K562 (cell line): Measurements from ENCODE around the gene ZBTB16. TPM values are rescaled to one million over a fixed set of nuclear protein-coding genes. Genes with fewer than 3 reads are reported as not detected.

ENCODE experiments used
- ATAC-seq: fragments of 200-7000 bp; cut with Tn5 transposase; 3 replicates; pipeline ENCODE4 v1.9.1; 2020; ENCODE audit warnings: moderate library complexity
- BruUV-seq: library from RNA; stranded (reverse); fragments of 400-500 nt; replicated peaks from 2 replicates; lab custom pipeline; 2021; lab: Mats Ljungman, UMichigan
- CTCF ChIA-PET: fragments of 300-600 bp; formaldehyde crosslinking; extraction: SDS; loops from one replicate; lab custom pipeline; 2021; ENCODE audit warnings: low intra/inter-chr PET ratio; lab: Yijun Ruan, JAX
- POLR2A ChIA-PET: fragments of 300-600, 350-650 bp; sonication (Branson Sonifier 250); formaldehyde crosslinking; extraction: SDS; loops from one replicate; lab custom pipeline; 2021; ENCODE audit warnings: antibody characterized with exemption, inconsistent platforms; lab: Yijun Ruan, JAX
- DNase-seq, 4 experiments: peaks; one replicate each; pipeline versions ENCODE4 v3.0.0 to v3.0.0-alpha.2; 2011 to 2018; ENCODE audit warnings: low spot score in 3 of 4, mixed read lengths in 3 of 4; ENCODE audit errors: extremely low read depth in 1 of 4
- FAIRE-seq: peaks from 2 replicates; lab custom pipeline; 2011; peaks lifted over from hg19 to GRCh38; lab: Jason Lieb, UNC
- H2AFZ ChIP-seq: 2 replicates; pipeline ENCODE4 v1.6.0; 2011; ENCODE audit warnings: low read depth, low read length, control low read depth, inconsistent platforms
- H3K27ac ChIP-seq: fragments of 200-600 bp; 3 replicates; pipeline ENCODE4 v1.8.0; 2011; ENCODE audit warnings: low read depth, mild to moderate bottlenecking, control low read depth, inconsistent platforms, low read length, moderate library complexity, mixed read lengths; ENCODE audit errors: extremely low read depth
- H3K27me3 ChIP-seq, 2 experiments: fragments of 300-600 bp in 1 of 2; 2 replicates in 1 of 2; 3 replicates in 1 of 2; pipeline versions ENCODE4 v1.6.0 to v1.8.0; 2011; ENCODE audit warnings: inconsistent platforms in 2 of 2, low read length in 2 of 2, mild to moderate bottlenecking in 1 of 2, mixed read lengths in 1 of 2, moderate library complexity in 1 of 2; ENCODE audit not compliant: control insufficient read depth in 2 of 2, insufficient read depth in 2 of 2
- H3K36me3 ChIP-seq: fragments of 300-600 bp; 3 replicates; pipeline ENCODE4 v1.8.0; 2011; ENCODE audit warnings: mild to moderate bottlenecking, low read length, inconsistent platforms; ENCODE audit not compliant: control insufficient read depth, insufficient read depth
- H3K4me1 ChIP-seq, 2 experiments: fragments of 200-600 bp in 1 of 2; replicated peaks in 1 of 2; 2 replicates in 1 of 2; 3 replicates in 1 of 2; pipeline versions ENCODE4 v1.5.1 to v1.8.0; 2011; ENCODE audit warnings: inconsistent platforms in 2 of 2, low read length in 2 of 2, mild to moderate bottlenecking in 1 of 2, mixed read lengths in 1 of 2, moderate library complexity in 1 of 2; ENCODE audit not compliant: control insufficient read depth in 2 of 2, insufficient read depth in 2 of 2
- H3K4me2 ChIP-seq: 2 replicates; pipeline ENCODE4 v1.6.1; 2011; ENCODE audit warnings: low read length, control low read depth, inconsistent platforms, mixed read lengths; ENCODE audit not compliant: insufficient read depth
- H3K4me3 ChIP-seq: fragments of 200-600 bp; sonication (generic), shearing (Covaris generic); 2 replicates; pipeline ENCODE4 v1.5.1; 2016; ENCODE audit warnings: control low read depth, inconsistent platforms
- H3K79me2 ChIP-seq: fragments of 200-600 bp; 3 replicates; pipeline ENCODE4 v1.8.0; 2011; ENCODE audit warnings: low read length, inconsistent platforms; ENCODE audit not compliant: control insufficient read depth, insufficient read depth
- H3K9ac ChIP-seq, 2 experiments: 2 replicates each; pipeline versions ENCODE4 v1.6.0 to v1.6.1; 2011; ENCODE audit warnings: low read depth in 2 of 2, low read length in 2 of 2, control low read depth in 1 of 2, inconsistent platforms in 1 of 2, mild to moderate bottlenecking in 1 of 2, mixed read lengths in 1 of 2; ENCODE audit not compliant: insufficient read depth in 1 of 2
- H3K9me1 ChIP-seq: one replicate; pipeline ENCODE4 v1.6.0; 2011; ENCODE audit warnings: inconsistent platforms, mild to moderate bottlenecking, low read length, moderate library complexity; ENCODE audit not compliant: control insufficient read depth, insufficient read depth
- H3K9me3 ChIP-seq: replicated peaks from 2 replicates; pipeline ENCODE4 v1.5.1; 2011; ENCODE audit warnings: low read depth, low read length, inconsistent platforms; ENCODE audit not compliant: control insufficient read depth, insufficient read depth
- H4K20me1 ChIP-seq: replicated peaks from 2 replicates; pipeline ENCODE4 v1.6.1; 2011; ENCODE audit warnings: low read length, inconsistent platforms, mixed read lengths; ENCODE audit not compliant: control insufficient read depth, insufficient read depth
- CXXC5 ChIP-seq: fragments of 250-450 bp; sonication (Bioruptor Pico); IDR thresholded peaks from 2 replicates; pipeline ENCODE4 v1.8.0; 2022; ENCODE audit warnings: inconsistent platforms, mild to moderate bottlenecking, moderate library complexity
- FOS ChIP-seq: IDR thresholded peaks from 3 replicates; pipeline ENCODE4 v1.6.1; 2011; ENCODE audit not compliant: insufficient read length; ENCODE audit errors: extremely low read depth
- GTF2A2 ChIP-seq: IDR thresholded peaks from 2 replicates; pipeline ENCODE4 v1.6.1; 2016; ENCODE audit warnings: mild to moderate bottlenecking, missing genetic modification characterization, missing compliant biosample characterization
- ILF3 ChIP-seq: fragments of 450-650 bp; IDR thresholded peaks from 2 replicates; pipeline ENCODE4 v1.6.1; 2018; ENCODE audit warnings: antibody characterized with exemption, mild to moderate bottlenecking, moderate library complexity, borderline replicate concordance
- KDM4B ChIP-seq, 2 experiments: fragments of 450-650 bp in 1 of 2; sonication (generic) in 1 of 2; IDR thresholded peaks; 2 replicates each; pipeline ENCODE4 v1.6.1; 2016 to 2017; ENCODE audit warnings: borderline replicate concordance in 2 of 2, antibody characterized with exemption in 1 of 2, low read depth in 1 of 2, mild to moderate bottlenecking in 1 of 2
- PHB ChIP-seq: fragments of 250-450 bp; sonication (Bioruptor Pico); IDR thresholded peaks from 2 replicates; pipeline ENCODE4 v1.5.0; 2021
- PURB ChIP-seq: sonication (generic); formaldehyde crosslinking; IDR thresholded peaks from 2 replicates; pipeline ENCODE4 v1.9.0; 2021; ENCODE audit warnings: low read depth, mild to moderate bottlenecking, missing genetic modification reagents
- SMAD4 ChIP-seq: fragments of 250-450 bp; sonication (Bioruptor Pico); conservative IDR thresholded peaks from 2 replicates; pipeline ENCODE4 v1.8.0; 2021; ENCODE audit warnings: inconsistent platforms, mild to moderate bottlenecking, moderate library complexity
- SMARCC2 ChIP-seq: fragments of 450-650 bp; IDR thresholded peaks from 2 replicates; pipeline ENCODE4 v1.6.1; 2017; ENCODE audit warnings: antibody characterized with exemption, moderate library complexity, mild to moderate bottlenecking, low read depth
- TAF1 ChIP-seq: IDR thresholded peaks from 2 replicates; pipeline ENCODE4 v1.6.1; 2011; ENCODE audit warnings: mild to moderate bottlenecking, low read length, moderate library complexity; ENCODE audit not compliant: insufficient read depth, control insufficient read depth, severe bottlenecking; ENCODE audit errors: extremely low read depth
- TRIM28 ChIP-seq: fragments of 450-650 bp; IDR thresholded peaks from 2 replicates; pipeline ENCODE4 v1.6.1; 2017
- ZKSCAN8 ChIP-seq: fragments of 200-800 bp; sonication (Bioruptor generic); IDR thresholded peaks from 2 replicates; pipeline ENCODE4 v1.6.1; 2016; ENCODE audit warnings: missing genetic modification characterization, missing compliant biosample characterization
- ZNF282 ChIP-seq: sonication (generic); formaldehyde crosslinking; IDR thresholded peaks from 2 replicates; pipeline ENCODE4 v1.8.1; 2023; ENCODE audit warnings: missing genetic modification reagents
- ZNF444 ChIP-seq: fragments of 250-450 bp; sonication (Bioruptor Pico); IDR thresholded peaks from 2 replicates; pipeline ENCODE4 v1.4.0; 2020; ENCODE audit warnings: mild to moderate bottlenecking, moderate library complexity
- ZNF778 ChIP-seq: fragments of 450-650 bp; formaldehyde crosslinking; IDR thresholded peaks from 2 replicates; pipeline ENCODE4 v1.4.0; 2020; ENCODE audit warnings: mild to moderate bottlenecking, moderate library complexity
- ZNF785 ChIP-seq: fragments of 250-450 bp; sonication (Bioruptor Pico); IDR thresholded peaks from 2 replicates; pipeline ENCODE4 v1.4.0; 2020; ENCODE audit warnings: mild to moderate bottlenecking
- WGBS: fragments of 100-300 bp; shearing (Covaris generic); methylation state at CpG from one replicate; pipeline ENCODE4 v1.1.6; 2016; ENCODE audit warnings: low coverage, mixed read lengths; ENCODE audit not compliant: insufficient coverage; ENCODE audit errors: missing lambda C conversion rate; 5-methylcytosine and 5-hydroxymethylcytosine counted together
- in situ Hi-C: fragments of 300-500 bp; cut with MboI; formaldehyde crosslinking; loops from 4 replicates; pipeline ENCODE4 v1.15.0; 2018; ENCODE audit warnings: inconsistent platforms, mixed read lengths
- intact Hi-C: fragments of 100-400 bp; cut with micrococcal nuclease; formaldehyde crosslinking; loops from 2 replicates; pipeline ENCODE4 v1.14.2; 2022
- polyA plus RNA-seq, 8 experiments: library from polyadenylated mRNA; depleted of rRNA in 4 of 8; stranded (reverse) in 5 of 8; unstranded in 3 of 8; fragments of >200 nt; fragmentation: Nextera tagmentation in 2 of 8; fragmentation: Illumina TruSeq in 1 of 8; extraction: Ambion mirVana in 2 of 8; extraction: Trizol in 1 of 8; gene quantifications; 2 replicates each; pipeline versions ENCODE4 v1.2.1 to v1.2.3, GENCODE V29; 2011 to 2014; ENCODE audit warnings: inconsistent platforms in 1 of 8, missing spikeins in 1 of 8
- total RNA-seq, 7 experiments: library from RNA; depleted of rRNA in 6 of 7; stranded (reverse); fragments of >200 nt in 6 of 7; fragmentation: Illumina TruSeq in 2 of 7; extraction: Trizol in 2 of 7; gene quantifications; 2 replicates each; pipeline versions ENCODE4 v1.2.1 to v1.2.3, GENCODE V29; 2011 to 2021; ENCODE audit warnings: low replicate concordance in 1 of 7

The ZBTB16 gene
- total and polyA plus RNA-seq, 9 of the 15 experiments (the other 6 are each of a cell fraction or from before 2014, with no cell fraction given), result 0.06 to 0.40 (median 0.24) TPM; not detected in 4

DNA sequence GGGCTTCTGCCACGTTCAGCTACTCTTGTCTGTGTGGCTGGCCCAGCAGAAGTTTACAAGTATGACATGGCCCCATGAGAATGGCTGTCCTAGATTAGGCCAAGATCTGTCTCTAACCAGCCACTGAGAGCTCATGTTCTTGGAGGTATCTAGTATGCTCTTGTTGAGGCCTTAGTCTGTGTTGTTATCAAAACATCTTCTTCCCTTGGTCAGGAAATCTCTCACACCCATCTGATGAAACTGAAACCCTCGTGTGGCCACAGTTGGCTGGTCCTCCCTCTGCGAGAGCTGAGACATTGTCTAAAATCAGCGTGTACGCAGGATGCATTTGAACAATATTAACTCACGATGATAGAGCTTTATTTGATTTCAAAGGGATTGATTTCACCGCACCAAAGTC is 127.7 kb downstream of the ZBTB16 start:
- BruUV-seq, result no TSS peak
- DNase-seq, result no peak
- H3K4me1 ChIP-seq, result peaks cover 7 to 12% of the 10 kb centered on the region in 2 experiments
- peak; percentile 46 for ATAC-seq
- no peak overlapping the region for H3K4me3 ChIP-seq
- no peak overlapping the region for H3K4me2 ChIP-seq
- H3K9me1 ChIP-seq, result no peaks in the 10 kb centered on the region
- peak overlapping the region; percentile 38; the same call in 1 of the 2 replicates for H2AFZ ChIP-seq
- no peaks in the 10 kb centered on the region for H3K27me3 ChIP-seq
- TF ChIP-seq CXXC5 (no peak), GTF2A2 (tag) (no peak), ZKSCAN8 (CRISPR knock-in tag) (no peak), TAF1 (no peak), PHB (CRISPR knock-in tag) (no peak), ZNF778 (no peak), SMARCC2 (no peak), ZNF282 (no peak), KDM4B (IDR thresholded peaks at IDR 0.05; ENCODE audit: borderline replicate concordance in 2 of 2, low read depth in 1 of 2) (no peak), ZNF785 (CRISPR knock-in tag) (no peak), PURB (CRISPR knock-in tag) (no peak), ZNF444 (CRISPR knock-in tag) (no peak), TRIM28 (no peak), FOS (no peak), ILF3 (no peak), SMAD4 (no peak)
- H4K20me1 ChIP-seq, result no peaks in the 10 kb centered on the region
- POLR2A ChIA-PET, result interaction anchor here (0.7 kb wide), 2 partner anchors 183 to 189 kb away, joined by 3 read pairs; no protein-coding TSS in a partner anchor
- no peaks in the 10 kb centered on the region for H3K36me3 ChIP-seq
- in situ Hi-C loops, result no loop called here
- no peak overlapping the region for H3K27ac ChIP-seq
- no peak for FAIRE-seq
- CTCF ChIA-PET, result no interaction called here
- 48% methylated on average over 7 of the region's 7 CpGs for WGBS
- H3K79me2 ChIP-seq, result no peaks in the 10 kb centered on the region
- H3K9ac ChIP-seq, result no peak overlapping the region
- intact Hi-C loops, result no loop called here
- peaks cover 3% of the 10 kb centered on the region for H3K9me3 ChIP-seq
